ENCODE results near the gene PDE10A. TPM values are rescaled to one million over a fixed set of nuclear protein-coding genes. Genes with fewer than 3 reads are reported as not detected.
"Not testable (repeated sequence)": the region's sequence is repeated elsewhere in the genome, so short reads cannot be mapped to it uniquely, and the experiment has no call there.

The PDE10A gene
- total and polyA plus RNA-seq, 2 of the 13 experiments (the other 11 are each of a cell fraction or from before 2014, with no cell fraction given), result not detected

DNA sequence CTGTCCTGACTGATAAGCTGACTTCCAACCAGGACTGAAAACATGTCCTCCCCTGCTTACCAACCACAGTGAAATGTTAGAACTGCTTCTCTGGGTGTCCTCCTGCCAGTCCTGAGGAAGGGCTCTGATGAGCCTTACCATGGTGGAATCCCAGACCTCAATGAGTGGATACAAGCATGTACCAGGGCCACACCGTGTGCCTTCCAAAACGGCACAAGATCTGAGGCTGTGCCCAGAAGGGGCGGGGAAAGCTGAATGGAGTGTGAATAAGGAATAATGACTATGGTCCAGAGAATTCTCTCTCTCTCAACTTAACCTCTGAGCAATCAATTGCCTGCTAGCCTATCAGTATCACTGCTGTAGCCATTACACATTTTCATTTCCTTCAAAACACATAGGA is 51.7 kb downstream of the PDE10A start:
- in situ Hi-C loops (cut with HindIII; ENCODE audit: extremely low pct_ligation_motif_present, low pct_unique_long_range_greater_than_20kb), result no loop called here
- FAIRE-seq (no peak), ATAC-seq (no peak), DNase-seq (ENCODE audit: low spot score) (no peak)
- no peak overlapping the region for H3K9ac ChIP-seq (ENCODE audit: insufficient read depth, low read depth, low read length)
- H3K4me3 ChIP-seq (replicated peaks in 1 of 3; ENCODE audit: insufficient read depth in 1 of 3, low read depth in 2 of 3, low read length in 3 of 3), result no peak overlapping the region
- no peaks in the 10 kb centered on the region for H3K79me2 ChIP-seq (ENCODE audit: insufficient read depth, low read length)
- ChIA-PET CTCF (ENCODE audit: low intra/inter-chr PET ratio, low total read pairs) (no interaction called here), POLR2A (no interaction called here)
- WGBS (ENCODE audit: low lambda C conversion rate), result 16% methylated on average over 3 of the region's 3 CpGs
- H3K4me2 ChIP-seq (ENCODE audit: low read depth, low read length), result no peak overlapping the region
- H3K36me3 ChIP-seq (replicated peaks in 1 of 2; ENCODE audit: control insufficient read depth in 1 of 2, insufficient read depth in 2 of 2, low read length in 2 of 2), result no peaks in the 10 kb centered on the region
- no peaks in the 10 kb centered on the region for H4K20me1 ChIP-seq (ENCODE audit: insufficient read depth, low read length)
- H3K4me1 ChIP-seq (ENCODE audit: insufficient read depth, low read length), result no peaks in the 10 kb centered on the region
- no peak overlapping the region for H2AFZ ChIP-seq (ENCODE audit: low read length)
- intact Hi-C loops (cut with micrococcal nuclease; ENCODE audit: unreplicated experiment), result no loop called here
- BruUV-seq (replicated peaks), result no TSS peak
- no peaks in the 10 kb centered on the region for H3K9me3 ChIP-seq (ENCODE audit: low read length)
- no peak for TF ChIP-seq ARNT (IDR thresholded peaks at IDR 0.05)
- TF ChIP-seq, protein P1, sequence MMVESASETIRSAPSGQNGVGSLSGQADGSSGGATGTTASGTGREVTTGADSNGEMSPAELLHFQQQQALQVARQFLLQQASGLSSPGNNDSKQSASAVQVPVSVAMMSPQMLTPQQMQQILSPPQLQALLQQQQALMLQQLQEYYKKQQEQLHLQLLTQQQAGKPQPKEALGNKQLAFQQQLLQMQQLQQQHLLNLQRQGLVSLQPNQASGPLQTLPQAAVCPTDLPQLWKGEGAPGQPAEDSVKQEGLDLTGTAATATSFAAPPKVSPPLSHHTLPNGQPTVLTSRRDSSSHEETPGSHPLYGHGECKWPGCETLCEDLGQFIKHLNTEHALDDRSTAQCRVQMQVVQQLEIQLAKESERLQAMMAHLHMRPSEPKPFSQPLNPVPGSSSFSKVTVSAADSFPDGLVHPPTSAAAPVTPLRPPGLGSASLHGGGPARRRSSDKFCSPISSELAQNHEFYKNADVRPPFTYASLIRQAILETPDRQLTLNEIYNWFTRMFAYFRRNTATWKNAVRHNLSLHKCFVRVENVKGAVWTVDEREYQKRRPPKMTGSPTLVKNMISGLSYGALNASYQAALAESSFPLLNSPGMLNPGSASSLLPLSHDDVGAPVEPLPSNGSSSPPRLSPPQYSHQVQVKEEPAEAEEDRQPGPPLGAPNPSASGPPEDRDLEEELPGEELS (CRISPR knock-in tag; IDR thresholded peaks at IDR 0.05), result no peak
- TF ChIP-seq JUNB (CRISPR knock-in tag; IDR thresholded peaks at IDR 0.05; ENCODE audit: borderline replicate concordance), result no peak
- TF ChIP-seq NCOA2 (CRISPR knock-in tag; IDR thresholded peaks at IDR 0.05), result no peak
- TF ChIP-seq NKX3-1 (CRISPR knock-in tag; IDR thresholded peaks at IDR 0.05), result no peak
- H3K27me3 ChIP-seq (ENCODE audit: control insufficient read depth in 1 of 2, insufficient read depth in 2 of 2, low read length in 2 of 2), result no peaks in the 10 kb centered on the region; a peak in 2 of 5 replicates
- H3K27ac ChIP-seq (ENCODE audit: extremely low read length, insufficient read depth, low read length), result no peak overlapping the region

DNA sequence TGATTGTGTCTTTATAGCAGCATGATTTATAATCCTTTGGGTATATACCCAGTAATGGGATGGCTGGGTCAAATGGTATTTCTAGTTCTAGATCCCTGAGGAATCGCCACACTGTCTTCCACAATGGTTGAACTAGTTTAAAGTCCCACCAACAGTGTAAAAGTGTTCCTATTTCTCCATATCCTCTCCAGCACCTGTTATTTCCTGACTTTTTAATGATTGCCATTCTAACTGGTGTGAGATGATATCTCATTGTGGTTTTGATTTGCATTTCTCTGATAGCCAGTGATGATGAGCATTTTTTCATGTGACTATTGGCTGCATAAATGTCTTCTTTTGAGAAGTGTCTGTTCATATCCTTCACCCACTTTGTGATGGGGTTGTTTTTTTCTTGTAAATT is 54.5 kb downstream of the PDE10A start:
- ATAC-seq; in situ Hi-C loops (cut with HindIII; ENCODE audit: extremely low pct_ligation_motif_present, low pct_unique_long_range_greater_than_20kb); H3K9me3 ChIP-seq (ENCODE audit: low read length); H3K79me2 ChIP-seq (ENCODE audit: insufficient read depth, low read length); H3K27me3 ChIP-seq (ENCODE audit: control insufficient read depth in 1 of 2, insufficient read depth in 2 of 2, low read length in 2 of 2); H3K4me2 ChIP-seq (ENCODE audit: low read depth, low read length); BruUV-seq (replicated peaks); H3K4me3 ChIP-seq (replicated peaks in 1 of 3; ENCODE audit: insufficient read depth in 1 of 3, low read depth in 2 of 3, low read length in 3 of 3); FAIRE-seq; intact Hi-C loops (cut with micrococcal nuclease; ENCODE audit: unreplicated experiment); H3K27ac ChIP-seq (ENCODE audit: extremely low read length, insufficient read depth, low read length); POLR2A ChIA-PET; DNase-seq (ENCODE audit: low spot score); H4K20me1 ChIP-seq (ENCODE audit: insufficient read depth, low read length); H3K9ac ChIP-seq (ENCODE audit: insufficient read depth, low read depth, low read length); CTCF ChIA-PET (ENCODE audit: low intra/inter-chr PET ratio, low total read pairs); H2AFZ ChIP-seq (ENCODE audit: low read length); H3K4me1 ChIP-seq (ENCODE audit: insufficient read depth, low read length); H3K36me3 ChIP-seq (replicated peaks in 1 of 2; ENCODE audit: control insufficient read depth in 1 of 2, insufficient read depth in 2 of 2, low read length in 2 of 2): not testable (repeated sequence)
- WGBS (ENCODE audit: low lambda C conversion rate), result 0% methylated on average over 1 of the region's 1 CpG

Measured in HepG2 (cell line).